ENCODE results near the gene RASSF1.
"Not testable (repeated sequence)": the region's sequence is repeated elsewhere in the genome, so short reads cannot be mapped to it uniquely, and the experiment has no call there.

Gene RASSF1

GRCh38 chr3:50284121-50284520, 56.5 kb downstream of the RASSF1 start:
- DNase-seq (ENCODE audit: low spot score) = not testable (repeated sequence)
